CD4-positive, alpha-beta T cell treated with Interleukin-17A for 4 hours (primary cell): ENCODE measurements around the gene COL6A1.

Experiments
- DNase-seq: peaks from one replicate; pipeline ENCODE4 v3.0.0-alpha.2; 2020; ENCODE audit warnings: mixed read lengths

Gene COL6A1

GRCh38 chr21:46008893-46009621, 27.5 kb downstream of the COL6A1 start:
- DNase-seq: no peak

- no peak for DNase-seq
These were observed 28.6 kb downstream of the COL6A1 start for GRCh38 chr21:46009951-46010705.

- no peak for DNase-seq
These were observed 29.8 kb downstream of the COL6A1 start for GRCh38 chr21:46011267-46011967.

- DNase-seq: no peak
These were observed 30.6 kb downstream of the COL6A1 start for GRCh38 chr21:46012154-46012553.

- DNase-seq: no peak
These were observed 33.3 kb downstream of the COL6A1 start for GRCh38 chr21:46014828-46015227.

- no peak for DNase-seq
These were observed 35.6 kb downstream of the COL6A1 start for GRCh38 chr21:46017148-46017547.

GRCh38 chr21:46017695-46018094, 36.1 kb downstream of the COL6A1 start:
- no peak for DNase-seq

GRCh38 chr21:46018615-46019014, 37.0 kb downstream of the COL6A1 start:
- no peak for DNase-seq

GRCh38 chr21:46020581-46020980, 39.0 kb downstream of the COL6A1 start:
- no peak for DNase-seq

- no peak for DNase-seq
These were observed 39.8 kb downstream of the COL6A1 start for GRCh38 chr21:46021398-46021797.

- DNase-seq: no peak
These were observed 40.5 kb downstream of the COL6A1 start for GRCh38 chr21:46021978-46022544.

- no peak for DNase-seq
These were observed 41.3 kb downstream of the COL6A1 start for GRCh38 chr21:46022551-46023525.

- no peak for DNase-seq
These were observed 42.0 kb downstream of the COL6A1 start for GRCh38 chr21:46023555-46023954.

GRCh38 chr21:46024141-46024540, 42.6 kb downstream of the COL6A1 start:
- no peak for DNase-seq

- DNase-seq: no peak
These were observed 43.7 kb downstream of the COL6A1 start for GRCh38 chr21:46025113-46025770.

GRCh38 chr21:46027851-46028493, 46.4 kb downstream of the COL6A1 start:
- DNase-seq: no peak

GRCh38 chr21:46028573-46029091, 47.1 kb downstream of the COL6A1 start:
- DNase-seq: no peak

- DNase-seq: no peak
These were observed 47.8 kb downstream of the COL6A1 start for GRCh38 chr21:46029186-46029924.

GRCh38 chr21:46031484-46031883, 49.9 kb downstream of the COL6A1 start:
- DNase-seq: no peak

- no peak for DNase-seq
These were observed 50.5 kb downstream of the COL6A1 start for GRCh38 chr21:46032100-46032499.
